Stimulated activated naive CD8-positive, alpha-beta T cell treated with anti-CD3 and anti-CD28 coated beads, Interleukin-15, Interleukin-2, amounts not matched to agents 100 ng/mL and 50 ng/mL, for 24 hours (primary cell): ENCODE results near the gene RDX.

Experiments used
- H3K27ac Mint-ChIP-seq: one replicate; pipeline ENCODE4 v1.8.0; 2021; ENCODE audit warnings: mild to moderate bottlenecking, mixed read lengths
- H3K27me3 Mint-ChIP-seq: one replicate; pipeline ENCODE4 v1.8.0; 2021; ENCODE audit warnings: mixed read lengths
- H3K36me3 Mint-ChIP-seq: one replicate; pipeline ENCODE4 v1.8.0; 2021; ENCODE audit warnings: low read depth, mixed read lengths
- H3K4me1 Mint-ChIP-seq: one replicate; pipeline ENCODE4 v1.8.0; 2021; ENCODE audit warnings: low read depth, mixed read lengths
- H3K4me3 Mint-ChIP-seq: one replicate; pipeline ENCODE4 v1.8.0; 2021; ENCODE audit warnings: mild to moderate bottlenecking, mixed read lengths
- H3K9me3 Mint-ChIP-seq: one replicate; pipeline ENCODE4 v1.8.0; 2021; ENCODE audit warnings: mixed read lengths

RDX gene

DNA sequence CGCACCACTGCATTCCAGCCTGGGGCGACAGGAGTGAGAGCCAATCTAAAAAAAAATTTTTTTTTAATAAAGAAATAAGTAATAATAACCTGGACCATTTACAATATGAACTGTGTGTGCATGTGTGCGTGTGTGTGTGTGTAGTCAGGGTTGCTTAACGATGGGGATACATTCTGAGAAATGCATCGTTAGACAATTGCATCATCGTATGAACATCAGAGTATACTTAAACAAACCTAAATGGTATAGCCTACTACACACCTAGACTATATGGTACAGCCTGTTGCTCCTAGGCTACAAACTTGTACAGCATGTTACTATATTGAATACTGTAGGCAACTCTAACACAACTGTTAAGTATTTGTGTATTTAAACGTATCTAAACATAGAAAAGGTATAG, 26.4 kb downstream of the RDX start:
- Mint-ChIP-seq H3K4me1 (no peaks in the 10 kb centered on the region), H3K4me3 (no peak overlapping the region), H3K27me3 (no peaks in the 10 kb centered on the region), H3K9me3 (no peaks in the 10 kb centered on the region), H3K27ac (no peak overlapping the region), H3K36me3 (peaks cover 50% of the 10 kb centered on the region)

DNA sequence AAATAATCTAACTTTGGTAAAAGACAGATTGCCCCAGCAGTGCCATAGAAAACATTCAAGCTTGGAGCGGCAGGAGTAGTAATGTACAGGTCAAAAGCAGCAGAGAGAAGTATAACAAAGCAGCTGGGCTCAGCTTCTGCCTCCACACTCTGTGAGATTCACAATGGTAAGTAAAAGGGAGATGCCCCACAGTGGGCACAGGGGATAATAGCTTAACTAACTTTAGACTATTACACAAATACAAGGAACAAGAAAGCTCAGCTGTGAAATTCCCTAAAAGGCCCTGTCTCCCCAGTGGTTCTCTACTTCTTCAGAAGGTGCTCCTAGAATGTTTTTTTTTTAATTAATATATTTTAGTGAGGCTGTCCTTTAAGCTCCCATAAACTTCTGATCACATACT, 28.0 kb downstream of the RDX start:
- no peaks in the 10 kb centered on the region for H3K9me3 Mint-ChIP-seq
- peaks cover 49% of the 10 kb centered on the region for H3K36me3 Mint-ChIP-seq
- no peaks in the 10 kb centered on the region for H3K27me3 Mint-ChIP-seq
- H3K4me1 Mint-ChIP-seq = no peaks in the 10 kb centered on the region
- no peak overlapping the region for H3K27ac Mint-ChIP-seq
- H3K4me3 Mint-ChIP-seq = no peak overlapping the region

DNA sequence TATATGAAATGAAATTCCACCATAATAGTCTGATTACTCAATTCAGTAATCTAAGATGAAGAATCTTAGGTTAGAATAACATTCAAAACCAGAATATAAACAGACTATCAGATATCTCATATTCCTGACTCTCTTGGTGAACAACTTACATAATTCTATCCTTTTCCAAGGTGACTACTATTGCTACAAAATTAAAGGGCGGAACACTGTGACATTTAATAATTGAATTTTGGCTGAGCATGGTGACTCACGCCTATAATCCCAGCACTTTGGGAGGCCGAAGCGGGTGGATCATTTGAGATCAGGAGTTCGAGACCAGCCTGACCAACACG, 34.4 kb downstream of the RDX start:
- H3K27ac Mint-ChIP-seq = no peak overlapping the region
- no peaks in the 10 kb centered on the region for H3K27me3 Mint-ChIP-seq
- no peaks in the 10 kb centered on the region for H3K9me3 Mint-ChIP-seq
- no peaks in the 10 kb centered on the region for H3K4me1 Mint-ChIP-seq
- H3K36me3 Mint-ChIP-seq = peaks cover 62% of the 10 kb centered on the region
- H3K4me3 Mint-ChIP-seq = no peak overlapping the region

DNA sequence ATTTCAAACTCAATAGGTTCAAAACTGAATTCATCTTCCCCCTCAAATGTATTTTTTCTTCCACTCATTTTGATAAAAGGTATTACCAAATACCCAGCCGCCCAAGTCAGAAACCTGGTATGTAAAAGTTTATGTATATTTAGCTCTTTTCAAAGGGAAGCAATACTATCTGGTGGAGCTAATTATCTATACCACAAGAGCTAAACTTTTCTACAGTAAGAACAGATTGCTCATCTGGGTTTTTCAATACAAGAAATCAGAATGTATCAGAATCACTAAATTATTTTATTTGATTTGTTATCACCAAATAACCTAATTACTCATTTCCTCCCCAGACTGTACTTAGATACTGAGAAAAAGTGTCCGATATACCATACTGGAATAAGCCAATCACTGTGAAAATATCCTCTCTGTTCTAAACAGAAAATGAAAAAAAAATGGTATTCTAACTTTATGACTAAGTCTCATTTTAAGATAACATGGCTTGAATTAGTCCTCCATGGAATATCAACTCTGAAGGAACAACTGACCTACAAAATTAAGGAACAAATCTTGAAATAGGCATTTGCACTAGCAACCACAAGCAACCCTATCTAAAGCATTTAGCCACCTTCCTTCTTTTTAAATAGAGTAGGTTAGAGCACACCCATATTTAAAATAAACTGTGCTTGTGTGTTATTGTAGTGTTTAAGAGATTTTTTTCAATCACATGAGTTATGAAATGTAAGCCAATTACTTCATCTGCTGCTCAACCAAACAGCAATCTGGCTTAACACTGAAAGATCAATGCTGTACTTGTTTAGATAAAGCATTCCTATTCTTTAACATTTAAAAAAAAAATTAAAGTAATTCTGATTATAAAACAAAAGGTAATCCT, 35.0 kb downstream of the RDX start:
- Mint-ChIP-seq H3K36me3 (peaks cover 63% of the 10 kb centered on the region), H3K9me3 (no peaks in the 10 kb centered on the region), H3K27me3 (no peaks in the 10 kb centered on the region), H3K27ac (no peak overlapping the region), H3K4me1 (no peaks in the 10 kb centered on the region), H3K4me3 (no peak overlapping the region)

DNA sequence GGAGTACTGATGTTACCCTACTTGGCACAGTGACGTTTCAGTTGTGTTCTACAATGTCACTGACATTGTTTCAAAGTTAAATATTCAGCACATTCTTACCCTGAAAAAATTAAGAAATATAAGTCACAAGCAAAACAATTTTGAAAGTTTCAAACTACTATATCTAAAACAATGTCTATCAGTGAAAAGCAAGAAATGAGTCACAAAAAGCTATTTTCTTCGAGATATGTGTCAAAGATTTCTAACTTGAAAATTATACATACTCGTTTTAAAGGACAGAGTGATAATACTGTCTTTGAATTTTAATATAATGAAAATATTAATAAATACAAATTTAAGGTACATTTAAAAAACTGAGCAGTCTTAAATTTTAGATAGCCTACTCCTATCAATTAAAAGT, 42.9 kb downstream of the RDX start:
- Mint-ChIP-seq H3K36me3 (peaks cover 41% of the 10 kb centered on the region), H3K9me3 (no peaks in the 10 kb centered on the region), H3K4me3 (no peak overlapping the region), H3K27me3 (no peaks in the 10 kb centered on the region), H3K27ac (no peak overlapping the region), H3K4me1 (peaks cover 9% of the 10 kb centered on the region)

DNA sequence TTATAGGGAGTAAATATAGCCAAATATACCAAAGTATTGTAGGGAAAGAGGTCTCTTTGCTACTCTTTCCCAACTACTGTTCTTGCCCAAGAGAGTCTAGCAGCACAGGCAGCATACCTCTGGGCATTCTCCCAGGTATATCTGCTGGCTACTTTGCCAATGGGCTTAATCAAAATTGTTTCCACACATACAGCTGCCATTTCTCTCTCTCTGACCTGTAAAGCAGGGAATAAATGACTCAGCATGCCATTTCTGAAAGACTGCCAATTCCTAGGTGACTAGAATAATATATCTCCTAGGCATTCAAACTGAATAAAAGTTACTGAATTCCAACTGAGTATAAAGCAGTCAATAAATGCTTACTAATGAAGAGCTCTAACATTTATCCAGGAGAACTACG, 44.6 kb downstream of the RDX start:
- H3K9me3 Mint-ChIP-seq = no peaks in the 10 kb centered on the region
- H3K4me1 Mint-ChIP-seq = peaks cover 9% of the 10 kb centered on the region
- H3K27ac Mint-ChIP-seq = no peak overlapping the region
- no peak overlapping the region for H3K4me3 Mint-ChIP-seq
- H3K27me3 Mint-ChIP-seq = no peaks in the 10 kb centered on the region
- H3K36me3 Mint-ChIP-seq = peaks cover 32% of the 10 kb centered on the region

DNA sequence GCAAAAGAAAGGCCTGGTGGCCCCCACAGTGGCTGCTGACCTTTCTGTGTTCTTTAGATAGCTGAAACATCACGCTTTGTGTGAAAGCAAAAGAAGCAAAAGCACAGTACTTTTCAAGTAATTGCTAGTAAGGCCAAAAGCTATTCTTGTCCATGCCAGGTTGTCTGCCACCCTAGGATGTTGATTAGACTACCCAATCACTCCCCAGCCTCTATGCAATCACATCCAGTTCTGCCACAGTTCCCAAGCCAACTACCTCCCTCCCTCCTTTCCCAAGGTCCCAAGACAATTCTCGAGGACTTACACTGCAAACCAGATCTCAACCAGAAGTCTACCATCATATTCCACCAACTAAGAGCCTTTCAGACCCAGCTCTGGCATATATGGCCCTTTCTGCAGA, 46.2 kb downstream of the RDX start:
- H3K9me3 Mint-ChIP-seq = no peaks in the 10 kb centered on the region
- H3K4me3 Mint-ChIP-seq = no peak overlapping the region
- H3K27ac Mint-ChIP-seq = peak overlapping the region; percentile 10
- no peaks in the 10 kb centered on the region for H3K27me3 Mint-ChIP-seq
- H3K4me1 Mint-ChIP-seq = peaks cover 9% of the 10 kb centered on the region
- peaks cover 34% of the 10 kb centered on the region for H3K36me3 Mint-ChIP-seq

DNA sequence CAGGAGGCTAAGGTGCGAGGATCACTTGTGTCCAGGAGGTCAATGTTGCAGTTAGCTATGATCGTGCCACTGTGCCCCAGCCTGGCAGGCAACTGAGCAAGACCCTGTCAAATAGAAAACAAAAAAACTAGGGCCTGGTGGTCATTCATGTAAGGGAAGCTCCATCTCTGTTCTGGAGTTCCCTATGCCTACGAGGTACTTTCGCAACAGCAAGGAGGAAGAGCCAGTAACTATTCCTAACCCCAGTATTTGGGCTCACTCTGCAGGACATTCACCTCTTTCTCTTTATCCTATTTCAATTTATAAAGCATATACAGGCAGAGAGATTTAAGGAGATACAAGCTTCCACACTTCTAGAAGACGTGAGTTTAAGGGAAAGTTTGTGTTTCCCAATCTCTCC, 46.6 kb downstream of the RDX start:
- Mint-ChIP-seq H3K9me3 (no peaks in the 10 kb centered on the region), H3K4me1 (peaks cover 9% of the 10 kb centered on the region), H3K4me3 (no peak overlapping the region), H3K27ac (no peak overlapping the region), H3K27me3 (no peaks in the 10 kb centered on the region), H3K36me3 (peaks cover 34% of the 10 kb centered on the region)

DNA sequence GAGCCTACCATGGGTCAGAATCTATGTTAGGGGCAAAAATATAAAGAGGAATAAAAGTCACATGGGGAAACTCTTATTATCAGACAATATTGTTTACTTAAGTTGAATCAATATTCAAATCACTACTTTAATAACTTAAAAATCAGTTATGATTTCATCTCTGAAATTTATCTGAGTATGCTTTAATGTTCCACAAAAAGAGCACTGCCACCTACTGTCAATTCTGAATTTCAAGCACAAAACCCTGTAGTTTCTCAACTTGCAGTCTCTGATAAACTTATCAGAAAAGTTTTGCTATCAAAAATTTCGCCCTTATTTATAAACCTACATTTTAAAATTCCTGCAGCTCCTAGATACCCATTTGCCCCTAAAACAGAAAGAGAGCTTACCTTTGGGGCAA, 47.3 kb downstream of the RDX start:
- Mint-ChIP-seq H3K9me3 (no peaks in the 10 kb centered on the region), H3K27ac (no peak overlapping the region), H3K36me3 (peaks cover 35% of the 10 kb centered on the region)

DNA sequence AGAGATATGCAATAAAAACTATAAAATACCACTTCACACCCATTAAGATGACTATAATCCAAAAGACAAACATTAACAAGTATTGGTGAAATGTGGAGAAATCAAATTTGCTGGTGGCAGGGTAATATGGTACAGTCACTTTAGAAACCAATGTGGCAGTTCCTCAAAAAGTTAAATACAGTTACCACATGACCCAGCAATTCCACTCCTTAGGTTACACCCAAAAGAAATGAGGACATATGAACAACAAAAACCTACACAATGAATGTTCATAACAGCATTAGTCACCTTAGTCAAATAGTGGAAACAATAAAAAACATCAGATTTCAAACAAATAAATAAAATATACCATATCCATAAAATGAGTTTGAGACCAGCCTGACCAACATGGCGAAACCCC, 52.6 kb downstream of the RDX start:
- Mint-ChIP-seq H3K9me3 (no peaks in the 10 kb centered on the region), H3K4me1 (no peaks in the 10 kb centered on the region), H3K27ac (no peak overlapping the region), H3K4me3 (no peak overlapping the region), H3K36me3 (peaks cover 51% of the 10 kb centered on the region), H3K27me3 (no peaks in the 10 kb centered on the region)

More for the DNA sequence above, 47.3 kb downstream of the RDX start:
- peaks cover 9% of the 10 kb centered on the region for H3K4me1 Mint-ChIP-seq
- H3K4me3 Mint-ChIP-seq = no peak overlapping the region
- no peaks in the 10 kb centered on the region for H3K27me3 Mint-ChIP-seq

DNA sequence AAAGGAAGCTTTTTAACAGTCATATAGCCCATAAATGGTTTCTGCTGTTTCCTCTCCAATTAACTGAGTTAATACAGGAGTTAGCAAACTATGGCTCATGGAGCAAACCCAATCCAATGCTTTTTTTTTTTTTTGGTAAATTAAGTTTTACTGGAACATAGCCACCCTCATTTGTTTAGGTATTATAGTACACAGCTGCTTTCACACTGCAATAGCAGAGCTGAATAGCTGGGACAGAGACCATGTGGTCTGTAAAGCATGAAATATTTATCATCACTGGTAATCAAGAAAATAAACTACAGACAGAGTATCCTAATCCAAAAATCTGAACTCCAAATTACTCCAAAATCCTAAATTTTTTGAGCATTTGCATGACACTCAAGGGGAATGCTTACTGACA, 53.7 kb downstream of the RDX start:
- Mint-ChIP-seq H3K36me3 (peaks cover 58% of the 10 kb centered on the region), H3K27me3 (no peaks in the 10 kb centered on the region), H3K9me3 (no peaks in the 10 kb centered on the region), H3K4me1 (no peaks in the 10 kb centered on the region), H3K27ac (no peak overlapping the region), H3K4me3 (no peak overlapping the region)

DNA sequence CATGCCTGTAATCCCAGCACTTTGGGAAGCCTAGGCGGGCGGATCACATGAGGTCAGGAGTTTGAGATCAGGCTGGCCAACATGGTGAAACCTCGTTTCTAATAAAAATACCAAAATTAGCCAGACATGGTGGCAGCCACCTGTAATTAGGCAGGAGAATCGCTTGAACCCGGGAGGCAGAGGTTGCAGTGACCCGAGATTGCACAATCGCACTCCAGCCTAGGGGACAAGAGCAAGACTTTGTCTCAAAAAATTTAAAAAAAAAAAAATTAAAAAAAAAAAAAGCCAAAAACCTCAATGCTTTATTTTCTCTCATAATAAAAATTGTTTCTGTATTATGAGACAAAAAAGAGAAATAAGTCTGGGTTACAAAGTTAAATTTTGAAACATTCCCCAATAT, 54.2 kb downstream of the RDX start:
- H3K27ac Mint-ChIP-seq = no peak overlapping the region
- H3K36me3 Mint-ChIP-seq = peaks cover 59% of the 10 kb centered on the region
- no peaks in the 10 kb centered on the region for H3K4me1 Mint-ChIP-seq
- H3K4me3 Mint-ChIP-seq = no peak overlapping the region
- no peaks in the 10 kb centered on the region for H3K9me3 Mint-ChIP-seq
- no peaks in the 10 kb centered on the region for H3K27me3 Mint-ChIP-seq

DNA sequence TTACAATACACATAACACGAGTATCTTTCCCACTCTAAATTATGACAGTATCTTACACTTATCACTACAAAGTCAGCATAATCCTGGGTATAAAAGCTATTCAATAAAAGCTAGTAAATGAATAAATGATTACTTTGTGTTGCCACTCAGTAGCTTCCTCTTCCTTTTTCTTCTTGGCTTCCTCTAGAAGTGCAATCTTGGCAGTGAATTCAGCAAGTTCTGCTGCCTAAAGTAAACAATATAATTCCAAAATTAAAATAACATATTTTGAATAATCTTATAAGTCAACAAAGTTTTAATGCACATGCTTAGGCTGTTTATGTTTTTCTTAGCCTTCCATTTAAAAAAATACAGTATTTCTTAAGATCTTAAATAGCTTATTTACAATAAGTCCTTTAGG, 60.4 kb downstream of the RDX start:
- H3K4me1 Mint-ChIP-seq = no peaks in the 10 kb centered on the region
- no peaks in the 10 kb centered on the region for H3K27me3 Mint-ChIP-seq
- peaks cover 66% of the 10 kb centered on the region for H3K36me3 Mint-ChIP-seq
- H3K9me3 Mint-ChIP-seq = no peaks in the 10 kb centered on the region
- H3K27ac Mint-ChIP-seq = no peak overlapping the region
- H3K4me3 Mint-ChIP-seq = no peak overlapping the region

DNA sequence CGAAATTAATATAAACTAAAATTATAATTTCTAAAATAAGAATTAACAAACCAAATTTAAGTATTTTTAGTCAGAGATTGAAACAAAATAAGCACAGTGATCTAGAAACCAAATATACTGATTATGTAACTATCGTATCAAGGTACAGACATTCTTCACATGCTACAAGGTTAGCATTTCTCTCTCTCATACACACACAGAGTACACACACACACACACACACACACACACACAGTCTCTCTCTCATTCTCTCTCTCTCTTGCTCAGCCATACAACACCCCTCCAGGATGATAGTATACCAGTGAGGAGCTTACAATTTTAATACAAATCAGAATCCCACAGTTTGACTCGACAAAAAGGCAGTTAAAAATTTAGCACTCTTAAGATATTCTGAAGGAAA, 66.0 kb downstream of the RDX start:
- no peaks in the 10 kb centered on the region for H3K27me3 Mint-ChIP-seq
- no peaks in the 10 kb centered on the region for H3K4me1 Mint-ChIP-seq
- H3K36me3 Mint-ChIP-seq = peaks cover 61% of the 10 kb centered on the region
- H3K9me3 Mint-ChIP-seq = no peaks in the 10 kb centered on the region
- H3K4me3 Mint-ChIP-seq = no peak overlapping the region
- no peak overlapping the region for H3K27ac Mint-ChIP-seq

DNA sequence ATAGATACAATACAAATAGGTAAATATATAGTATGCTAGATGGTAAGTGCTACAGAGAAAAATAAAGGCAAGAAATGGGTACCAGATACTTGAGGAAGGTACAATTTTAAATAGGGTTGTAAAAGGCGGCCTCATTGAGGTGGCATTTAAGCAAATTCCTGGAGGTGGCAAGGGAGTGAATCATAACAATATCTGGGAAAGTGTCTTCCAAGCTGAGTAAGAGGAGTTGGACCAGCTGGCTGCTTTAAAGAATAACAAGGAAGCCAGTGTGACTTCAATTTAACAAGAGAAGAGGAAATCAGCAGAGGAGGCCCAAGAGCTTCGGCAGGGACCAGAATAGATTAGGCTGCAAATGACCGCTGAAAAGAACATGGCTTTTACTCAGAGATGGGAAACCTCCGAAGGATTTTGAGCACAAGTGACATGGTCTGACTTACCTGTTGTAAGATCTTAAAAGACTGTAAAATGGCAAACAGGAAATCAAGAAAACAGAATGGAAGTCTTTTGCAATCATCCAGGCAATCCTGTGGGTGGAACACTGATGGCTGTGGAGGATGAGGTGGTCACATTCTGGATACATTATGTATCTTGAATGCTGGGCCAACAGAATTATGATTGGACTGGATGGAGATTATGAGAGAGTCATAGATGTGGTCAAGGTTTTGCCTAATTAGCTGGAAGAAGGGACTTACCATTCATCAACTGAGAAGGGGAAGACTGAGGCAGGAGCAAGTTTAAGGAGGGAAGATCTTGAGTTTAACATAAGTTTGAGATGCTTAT, 77.2 kb downstream of the RDX start:
- Mint-ChIP-seq H3K9me3 (no peaks in the 10 kb centered on the region), H3K36me3 (peaks cover 12% of the 10 kb centered on the region), H3K27ac (no peak overlapping the region), H3K27me3 (no peaks in the 10 kb centered on the region), H3K4me3 (no peak overlapping the region), H3K4me1 (no peaks in the 10 kb centered on the region)
